Astrocyte of the spinal cord (primary cell): ENCODE results near the gene PPP1R3A.

ENCODE experiments used
- DNase-seq: peaks from one replicate; pipeline ENCODE4 v3.0.0; 2011; ENCODE audit warnings: low read depth, low spot score
- H3K4me3 ChIP-seq: 2 replicates; pipeline ENCODE4 v1.5.1; 2011; ENCODE audit warnings: low read depth, mild to moderate bottlenecking, low read length, moderate library complexity
- CTCF ChIP-seq: IDR thresholded peaks from 2 replicates; pipeline ENCODE4 v1.5.1; 2012; ENCODE audit warnings: low read depth, mild to moderate bottlenecking, low read length, inconsistent platforms
- in situ Hi-C: cut with HindIII; loops from 2 replicates; pipeline ENCODE4 v1.10.0; 2017; ENCODE audit warnings: low sequenced_read_pairs

The PPP1R3A gene

GRCh38 chr7:113891031-113891350 lies 27.8 kb downstream of the PPP1R3A start:
- TF ChIP-seq CTCF: no peak
- no peak overlapping the region for H3K4me3 ChIP-seq
- in situ Hi-C loops: no loop called here
- DNase-seq: peak; percentile 6

- H3K4me3 ChIP-seq: no peak overlapping the region
- peak; percentile 57 for DNase-seq
- in situ Hi-C loops: no loop called here
- no peak for TF ChIP-seq CTCF
Observed at GRCh38 chr7:113890331-113891030, 28.3 kb downstream of the PPP1R3A start.

- no peak overlapping the region for H3K4me3 ChIP-seq
- no peak for DNase-seq
- no peak for TF ChIP-seq CTCF
- in situ Hi-C loops: no loop called here
Observed at GRCh38 chr7:113883096-113883495, 35.7 kb downstream of the PPP1R3A start.

GRCh38 chr7:113880559-113880958 lies 38.2 kb downstream of the PPP1R3A start:
- in situ Hi-C loops: no loop called here
- no peak overlapping the region for H3K4me3 ChIP-seq
- no peak for DNase-seq
- no peak for TF ChIP-seq CTCF

GRCh38 chr7:113878394-113878992 lies 40.3 kb downstream of the PPP1R3A start:
- no peak for TF ChIP-seq CTCF
- DNase-seq: no peak
- H3K4me3 ChIP-seq: no peak overlapping the region
- in situ Hi-C loops: no loop called here

- in situ Hi-C loops: no loop called here
- no peak for TF ChIP-seq CTCF
- DNase-seq: no peak
- no peak overlapping the region for H3K4me3 ChIP-seq
Observed at GRCh38 chr7:113875224-113875623, 43.6 kb downstream of the PPP1R3A start.
